Ishikawa (cell line): ENCODE results near the gene PLCD3.

Experiments
- CREB1 ChIP-seq: IDR thresholded peaks from 2 replicates; pipeline ENCODE4 v1.6.1; 2012; ENCODE audit warnings: low read depth
- TEAD4 ChIP-seq: IDR thresholded peaks from 2 replicates; pipeline ENCODE4 v1.6.1; 2012
- YY1 ChIP-seq: IDR thresholded peaks from 2 replicates; pipeline ENCODE4 v1.6.1; 2012; ENCODE audit warnings: low read depth
- ZBTB7A ChIP-seq: IDR thresholded peaks from 2 replicates; pipeline ENCODE4 v1.6.1; 2012; ENCODE audit warnings: low read depth

- no peak for TF ChIP-seq YY1
- no peak for TF ChIP-seq TEAD4
- no peak for TF ChIP-seq CREB1
- TF ChIP-seq ZBTB7A, result no peak
Observed at GRCh38 chr17:45087504-45087975, 44.8 kb downstream of the PLCD3 start.
